Endothelial cell of umbilical vein (primary cell): Measurements from ENCODE around the gene FAM131C. TPM values are rescaled to one million over a fixed set of nuclear protein-coding genes. Genes with fewer than 3 reads are reported as not detected.
"Not testable (repeated sequence)": the region's sequence is repeated elsewhere in the genome, so short reads cannot be mapped to it uniquely, and the experiment has no call there.

Experiments
- BruUV-seq: library from RNA; stranded (reverse); fragments of 400-500 nt; replicated peaks from 2 replicates; lab custom pipeline; 2021; lab: Mats Ljungman, UMichigan
- CTCF ChIA-PET: fragments of 300-600, 350-600 bp; sonication (Branson Sonifier 250); formaldehyde crosslinking; loops from one replicate; lab custom pipeline; 2021; ENCODE audit warnings: antibody characterized with exemption, inconsistent platforms; lab: Charles Lee
- POLR2A ChIA-PET: fragments of 300-600, 350-600 bp; sonication (Branson Sonifier 250); formaldehyde crosslinking; loops from one replicate; lab custom pipeline; 2021; ENCODE audit warnings: antibody characterized with exemption, inconsistent platforms; lab: Charles Lee
- DNase-seq: peaks from one replicate; pipeline ENCODE4 v3.0.0-alpha.2; 2011; ENCODE audit warnings: low read depth, low spot score
- FAIRE-seq: peaks from 2 replicates; lab custom pipeline; 2011; peaks lifted over from hg19 to GRCh38; lab: Jason Lieb, UNC
- H2AFZ ChIP-seq: 2 replicates; pipeline ENCODE4 v1.6.0; 2012; ENCODE audit warnings: low read depth, low read length, control low read depth, inconsistent platforms
- H3K27ac ChIP-seq: 2 replicates; pipeline ENCODE4 v1.5.1; 2011; ENCODE audit warnings: low read depth, mild to moderate bottlenecking, control low read depth, low read length, moderate library complexity; ENCODE audit not compliant: insufficient read depth
- H3K27me3 ChIP-seq, 2 experiments: 2 replicates each; pipeline versions ENCODE4 v1.6.0 to v1.6.1; 2011; ENCODE audit warnings: low read length in 2 of 2, mixed read lengths in 1 of 2; ENCODE audit not compliant: control insufficient read depth in 2 of 2, insufficient read depth in 2 of 2
- H3K36me3 ChIP-seq, 2 experiments: 2 replicates in 1 of 2; 3 replicates in 1 of 2; pipeline ENCODE4 v1.5.1; 2011; ENCODE audit warnings: low read length in 2 of 2, mild to moderate bottlenecking in 1 of 2, moderate library complexity in 1 of 2; ENCODE audit not compliant: control insufficient read depth in 2 of 2, insufficient read depth in 2 of 2; ENCODE audit errors: extremely low read depth in 1 of 2
- H3K4me1 ChIP-seq: 3 replicates; pipeline ENCODE4 v1.5.1; 2011; ENCODE audit warnings: mild to moderate bottlenecking, low read length; ENCODE audit not compliant: control insufficient read depth, insufficient read depth; ENCODE audit errors: extremely low read depth
- H3K4me2 ChIP-seq: 2 replicates; pipeline ENCODE4 v1.6.1; 2011; ENCODE audit warnings: low read length, control low read depth, mixed read lengths; ENCODE audit not compliant: insufficient read depth
- H3K4me3 ChIP-seq, 3 experiments: fragments of 200-600 bp in 1 of 3; sonication (generic), shearing (Covaris generic) in 1 of 3; replicated peaks in 1 of 3; 2 replicates each; pipeline ENCODE4 v1.5.1; 2011 to 2016; ENCODE audit warnings: control low read depth in 3 of 3, low read length in 3 of 3, mild to moderate bottlenecking in 2 of 3, inconsistent platforms in 1 of 3, low read depth in 1 of 3, moderate library complexity in 1 of 3; ENCODE audit not compliant: insufficient read depth in 1 of 3
- H3K79me2 ChIP-seq: 2 replicates; pipeline ENCODE4 v1.6.0; 2012; ENCODE audit warnings: low read length, inconsistent platforms; ENCODE audit not compliant: control insufficient read depth, insufficient read depth
- H3K9ac ChIP-seq: replicated peaks from 2 replicates; pipeline ENCODE3; 2011; ENCODE audit warnings: low read length, control low read depth; ENCODE audit not compliant: insufficient read depth; ENCODE audit errors: extremely low read depth
- H3K9me1 ChIP-seq: replicated peaks from 3 replicates; pipeline ENCODE4 v1.6.0; 2011; ENCODE audit warnings: mild to moderate bottlenecking, low read length; ENCODE audit not compliant: control insufficient read depth, insufficient read depth; ENCODE audit errors: extremely low read depth
- H3K9me3 ChIP-seq: replicated peaks from 2 replicates; pipeline ENCODE4 v1.5.1; 2012; ENCODE audit warnings: low read length, inconsistent platforms; ENCODE audit not compliant: control insufficient read depth, insufficient read depth
- H4K20me1 ChIP-seq: replicated peaks from 2 replicates; pipeline ENCODE3; 2011; ENCODE audit warnings: mild to moderate bottlenecking, low read length; ENCODE audit not compliant: control insufficient read depth, insufficient read depth; ENCODE audit errors: extremely low read depth
- CTCF ChIP-seq, 2 donors: IDR thresholded peaks; 1 replicate in 1 of 2; 2 replicates in 1 of 2; pipeline ENCODE4 v1.5.1; 2011; ENCODE audit warnings: low read length in 2 of 2, mild to moderate bottlenecking in 2 of 2, moderate library complexity in 2 of 2, control low read depth in 1 of 2, inconsistent platforms in 1 of 2, low read depth in 1 of 2; ENCODE audit not compliant: insufficient read depth in 1 of 2; ENCODE audit errors: extremely low read depth in 1 of 2
- EZH2 ChIP-seq: IDR thresholded peaks from 2 replicates; pipeline ENCODE4 v1.6.1; 2012; ENCODE audit warnings: borderline replicate concordance, low read depth, mild to moderate bottlenecking, moderate library complexity, low read length, inconsistent platforms; ENCODE audit not compliant: severe bottlenecking
- FOS ChIP-seq: IDR thresholded peaks from 2 replicates; pipeline ENCODE4 v1.6.1; 2011; ENCODE audit warnings: mild to moderate bottlenecking, low read length, moderate library complexity, borderline replicate concordance; ENCODE audit not compliant: insufficient read depth
- JUN ChIP-seq: IDR thresholded peaks from 2 replicates; pipeline ENCODE4 v1.6.1; 2011; ENCODE audit warnings: borderline replicate concordance, low read depth; ENCODE audit not compliant: insufficient read length, insufficient read depth
- MAX ChIP-seq: IDR thresholded peaks from 2 replicates; pipeline ENCODE4 v1.6.1; 2011; ENCODE audit not compliant: insufficient read depth, insufficient read length
- POLR2AphosphoS5 ChIP-seq: IDR thresholded peaks from 2 replicates; pipeline ENCODE4 v1.6.1; 2012; ENCODE audit warnings: low read depth, mild to moderate bottlenecking, control low read depth, low read length, moderate library complexity; ENCODE audit not compliant: insufficient read depth
- dilution Hi-C: fragments of 300-500 bp; cut with MboI; formaldehyde crosslinking; loops from one replicate; pipeline ENCODE4 v1.15.0; 2019; ENCODE audit warnings: low sequenced_read_pairs; ENCODE audit not compliant: extremely low pct_ligation_motif_present
- intact Hi-C: fragments of 100-400 bp; cut with micrococcal nuclease; formaldehyde crosslinking; loops from one replicate; pipeline ENCODE4 v1.10.0; 2022
- polyA plus RNA-seq, 4 experiments: library from polyadenylated mRNA; depleted of rRNA in 3 of 4; stranded (reverse) in 3 of 4; unstranded in 1 of 4; fragments of >200 nt; gene quantifications; 2 replicates each; pipeline versions ENCODE4 v1.2.1 to v1.2.3, GENCODE V29; 2011 to 2012; ENCODE audit warnings: missing spikeins in 1 of 4
- total RNA-seq: library from RNA; stranded (reverse); gene quantifications from 2 replicates; pipeline ENCODE4 v1.2.3, GENCODE V29; 2021

Gene FAM131C
- total and polyA plus RNA-seq, 2 donors (not counting 3 experiments of a cell fraction or from before 2014, with no cell fraction given), result 0.23 TPM; not detected in 1

GRCh38 chr1:16041200-16041599 is 32.3 kb downstream of the FAM131C start:
- Histone ChIP-seq H3K4me3 (no peak overlapping the region), H3K27ac (no peak overlapping the region), H2AFZ (no peak overlapping the region), H3K27me3 (no peaks in the 10 kb centered on the region), H4K20me1 (no peaks in the 10 kb centered on the region), H3K9ac (no peak overlapping the region), H3K4me1 (no peaks in the 10 kb centered on the region), H3K9me3 (no peaks in the 10 kb centered on the region), H3K4me2 (no peak overlapping the region), H3K36me3 (no peaks in the 10 kb centered on the region), H3K79me2 (no peaks in the 10 kb centered on the region), H3K9me1 (no peaks in the 10 kb centered on the region)
- TF ChIP-seq POLR2AphosphoS5 (no peak), JUN (no peak), CTCF (IDR thresholded peaks at IDR 0.05; ENCODE audit: extremely low read depth in 1 of 2, insufficient read depth in 1 of 2, low read depth in 1 of 2, low read length in 2 of 2) (no peak), EZH2 (no peak), FOS (no peak), MAX (no peak)
- ChIA-PET CTCF (no interaction called here), POLR2A (interaction anchor here (0.6 kb wide), 1 partner anchor 207 kb away, joined by 3 read pairs; no protein-coding TSS in a partner anchor)
- no TSS peak for BruUV-seq
- DNase-seq (no peak), FAIRE-seq (no peak)
- intact Hi-C loops (no loop called here), dilution Hi-C loops (no loop called here)

GRCh38 chr1:16039871-16040270 is 33.6 kb downstream of the FAM131C start:
- H4K20me1 ChIP-seq, POLR2A ChIA-PET, H3K9ac ChIP-seq, H3K36me3 ChIP-seq, BruUV-seq, H3K27ac ChIP-seq, H3K4me1 ChIP-seq, H3K9me1 ChIP-seq, DNase-seq, H2AFZ ChIP-seq, H3K4me2 ChIP-seq, H3K4me3 ChIP-seq, H3K9me3 ChIP-seq, H3K79me2 ChIP-seq, dilution Hi-C loops, FAIRE-seq, H3K27me3 ChIP-seq, CTCF ChIA-PET: not testable (repeated sequence)
- intact Hi-C loops, result loop anchor here (1.0 kb wide), 1 partner anchor 22 kb away; no protein-coding TSS in a partner anchor
